ENCODE data around the gene POMP. TPM values are rescaled to one million over a fixed set of nuclear protein-coding genes. Genes with fewer than 3 reads are reported as not detected.
A peak's percentile ranks its signal among the peaks of the same experiment; 100 is the strongest.

POMP gene, protein sequence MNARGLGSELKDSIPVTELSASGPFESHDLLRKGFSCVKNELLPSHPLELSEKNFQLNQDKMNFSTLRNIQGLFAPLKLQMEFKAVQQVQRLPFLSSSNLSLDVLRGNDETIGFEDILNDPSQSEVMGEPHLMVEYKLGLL
- 73.6 TPM for total RNA-seq (ENCODE audit: unreplicated experiment)
- long read RNA-seq, transcript POMP-201 (6 exons, 1,330 nt) = major isoform, 149 of 163 reads
- long read RNA-seq, partial matches to known transcripts = 11 of 163 reads
- long read RNA-seq, other reads (novel, unspliced or antisense) = 3 of 163 reads

DNA sequence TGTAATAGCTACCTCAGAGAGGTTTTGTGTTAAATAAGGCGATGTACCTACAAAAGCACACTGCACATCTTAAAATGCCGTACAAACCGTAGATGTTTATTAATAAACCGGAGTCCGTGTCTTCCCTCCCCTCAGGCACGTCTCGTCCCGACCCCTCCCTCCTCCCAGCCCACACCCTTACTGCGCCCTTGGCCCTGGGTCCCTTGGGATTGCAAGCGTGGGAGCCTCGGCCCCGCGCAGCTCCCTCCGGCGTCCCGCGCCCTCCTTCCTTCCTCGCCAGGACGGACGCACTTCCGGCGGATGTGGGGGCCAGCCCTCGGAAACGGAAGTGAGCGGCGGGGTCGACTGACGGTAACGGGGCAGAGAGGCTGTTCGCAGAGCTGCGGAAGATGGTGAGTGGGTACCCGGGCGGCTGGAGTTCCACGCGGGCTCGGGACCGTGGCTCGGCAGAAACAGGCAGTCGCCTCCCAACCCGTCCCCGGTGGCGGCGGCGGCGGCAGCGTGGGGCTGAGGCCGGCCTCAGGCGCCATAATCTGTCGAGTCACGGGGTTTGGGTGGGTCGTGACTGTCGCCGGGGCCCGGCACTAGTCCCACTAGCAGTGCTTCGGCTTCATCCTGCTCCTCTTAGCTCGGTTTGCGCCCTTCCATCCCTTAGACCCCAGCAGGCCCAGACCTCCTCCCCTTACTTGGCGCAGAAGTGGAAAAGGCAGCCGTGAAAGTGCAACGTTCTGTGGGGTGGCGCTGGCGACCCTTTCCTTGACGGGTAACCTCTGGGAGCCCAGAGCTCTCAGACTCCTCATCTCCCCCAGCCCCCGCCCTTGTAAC lies at the start of gene POMP:
Gene POMP, plus strand, starts transcription at position 335 of the 825 bp plus-strand sequence. Its CDS starts 55 bp downstream, at position 390.
- H3K9me3 Mint-ChIP-seq (ENCODE audit: unreplicated experiment) = peaks cover 1% of the 10 kb centered on the region
- peaks cover 22% of the 10 kb centered on the region for H3K4me1 Mint-ChIP-seq (ENCODE audit: low read depth, unreplicated experiment)
- H3K36me3 Mint-ChIP-seq (ENCODE audit: unreplicated experiment) = no peaks in the 10 kb centered on the region
- H3K27me3 Mint-ChIP-seq (ENCODE audit: unreplicated experiment) = peaks cover 3% of the 10 kb centered on the region
- TF ChIP-seq, protein P1, sequence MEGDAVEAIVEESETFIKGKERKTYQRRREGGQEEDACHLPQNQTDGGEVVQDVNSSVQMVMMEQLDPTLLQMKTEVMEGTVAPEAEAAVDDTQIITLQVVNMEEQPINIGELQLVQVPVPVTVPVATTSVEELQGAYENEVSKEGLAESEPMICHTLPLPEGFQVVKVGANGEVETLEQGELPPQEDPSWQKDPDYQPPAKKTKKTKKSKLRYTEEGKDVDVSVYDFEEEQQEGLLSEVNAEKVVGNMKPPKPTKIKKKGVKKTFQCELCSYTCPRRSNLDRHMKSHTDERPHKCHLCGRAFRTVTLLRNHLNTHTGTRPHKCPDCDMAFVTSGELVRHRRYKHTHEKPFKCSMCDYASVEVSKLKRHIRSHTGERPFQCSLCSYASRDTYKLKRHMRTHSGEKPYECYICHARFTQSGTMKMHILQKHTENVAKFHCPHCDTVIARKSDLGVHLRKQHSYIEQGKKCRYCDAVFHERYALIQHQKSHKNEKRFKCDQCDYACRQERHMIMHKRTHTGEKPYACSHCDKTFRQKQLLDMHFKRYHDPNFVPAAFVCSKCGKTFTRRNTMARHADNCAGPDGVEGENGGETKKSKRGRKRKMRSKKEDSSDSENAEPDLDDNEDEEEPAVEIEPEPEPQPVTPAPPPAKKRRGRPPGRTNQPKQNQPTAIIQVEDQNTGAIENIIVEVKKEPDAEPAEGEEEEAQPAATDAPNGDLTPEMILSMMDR (IDR thresholded peaks at IDR 0.05; ENCODE audit: partially characterized antibody, unreplicated experiment) = no peak
- peak; percentile 94 for DNase-seq
- H3K4me3 Mint-ChIP-seq (ENCODE audit: unreplicated experiment) = peak within 1 kb of the TSS; percentile 82
- peak within 1 kb of the TSS; percentile 92 for H3K27ac Mint-ChIP-seq (ENCODE audit: unreplicated experiment)

DNA sequence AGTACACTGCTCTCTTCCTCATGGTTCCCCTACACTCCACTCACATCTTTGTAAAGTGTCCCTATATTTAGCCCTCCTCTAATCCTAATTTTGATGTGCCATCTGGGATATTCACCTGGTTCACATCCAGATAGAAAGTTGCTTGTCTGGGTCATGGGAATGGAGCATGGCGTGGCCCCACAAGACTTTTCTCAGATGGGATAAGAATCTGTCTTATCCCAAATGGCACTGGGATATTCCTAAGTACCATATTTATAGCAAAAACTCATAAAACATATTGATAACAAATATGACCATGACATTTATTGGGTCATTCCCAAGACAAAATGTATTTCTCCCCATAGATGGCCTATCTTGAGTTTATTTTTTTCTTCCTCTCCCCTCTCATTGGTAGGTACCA lies 49.5 kb upstream of the POMP start:
- Mint-ChIP-seq H3K4me3 (ENCODE audit: unreplicated experiment) (no peak overlapping the region), H3K4me1 (ENCODE audit: low read depth, unreplicated experiment) (peaks cover 9% of the 10 kb centered on the region), H3K36me3 (ENCODE audit: unreplicated experiment) (no peaks in the 10 kb centered on the region), H3K9me3 (ENCODE audit: unreplicated experiment) (no peaks in the 10 kb centered on the region), H3K27ac (ENCODE audit: unreplicated experiment) (no peak overlapping the region), H3K27me3 (ENCODE audit: unreplicated experiment) (peaks cover 3% of the 10 kb centered on the region)
- TF ChIP-seq, protein P1 (IDR thresholded peaks at IDR 0.05; ENCODE audit: partially characterized antibody, unreplicated experiment) = no peak
- no peak for DNase-seq

DNA sequence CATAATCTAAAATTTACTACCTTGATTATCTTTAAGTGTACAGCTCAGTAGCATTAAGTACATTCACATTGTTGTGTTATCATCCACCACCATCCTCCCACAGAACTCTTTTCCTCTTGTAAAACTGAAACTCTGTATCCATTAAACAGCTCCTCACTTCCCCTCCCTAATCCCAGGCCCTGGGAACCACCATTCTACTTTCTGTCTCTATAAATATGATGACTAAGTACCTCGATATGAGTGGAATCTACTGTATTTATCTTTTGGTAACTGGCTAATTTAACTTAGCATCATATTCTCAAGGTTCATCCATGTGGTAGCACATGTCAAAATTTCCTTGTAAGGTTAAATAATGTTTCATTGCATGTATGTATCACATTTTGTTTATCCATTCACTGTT lies 49.0 kb upstream of the POMP start:
- Mint-ChIP-seq H3K4me1 (ENCODE audit: low read depth, unreplicated experiment) (peaks cover 9% of the 10 kb centered on the region), H3K27ac (ENCODE audit: unreplicated experiment) (no peak overlapping the region), H3K27me3 (ENCODE audit: unreplicated experiment) (peaks cover 3% of the 10 kb centered on the region), H3K36me3 (ENCODE audit: unreplicated experiment) (no peaks in the 10 kb centered on the region), H3K9me3 (ENCODE audit: unreplicated experiment) (no peaks in the 10 kb centered on the region), H3K4me3 (ENCODE audit: unreplicated experiment) (no peak overlapping the region)
- TF ChIP-seq, protein P1 (IDR thresholded peaks at IDR 0.05; ENCODE audit: partially characterized antibody, unreplicated experiment) = no peak
- no peak for DNase-seq

DNA sequence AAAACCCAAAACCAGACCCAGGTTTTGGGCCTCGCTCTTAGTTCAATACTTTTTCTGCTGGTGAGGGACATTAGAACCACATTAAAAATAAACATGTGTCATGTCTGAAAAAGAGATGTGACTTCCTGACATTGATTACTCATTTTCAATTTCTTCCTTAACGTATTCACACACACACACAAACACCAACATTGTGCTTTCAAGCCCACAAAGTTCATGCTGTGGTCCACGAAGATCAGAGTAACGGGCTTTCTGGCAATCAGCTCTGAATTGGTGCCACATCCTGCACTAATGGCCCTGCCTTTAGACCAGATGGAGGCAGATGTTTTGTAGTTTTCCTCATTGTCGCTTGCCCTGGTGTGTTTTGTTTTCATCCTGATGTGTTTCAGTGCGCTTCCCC lies 47.9 kb upstream of the POMP start:
- H3K27ac Mint-ChIP-seq (ENCODE audit: unreplicated experiment) = no peak overlapping the region
- peaks cover 3% of the 10 kb centered on the region for H3K27me3 Mint-ChIP-seq (ENCODE audit: unreplicated experiment)
- H3K9me3 Mint-ChIP-seq (ENCODE audit: unreplicated experiment) = no peaks in the 10 kb centered on the region
- no peak overlapping the region for H3K4me3 Mint-ChIP-seq (ENCODE audit: unreplicated experiment)
- no peaks in the 10 kb centered on the region for H3K36me3 Mint-ChIP-seq (ENCODE audit: unreplicated experiment)
- TF ChIP-seq, protein P1 (IDR thresholded peaks at IDR 0.05; ENCODE audit: partially characterized antibody, unreplicated experiment) = no peak
- no peak for DNase-seq
- H3K4me1 Mint-ChIP-seq (ENCODE audit: low read depth, unreplicated experiment) = peaks cover 9% of the 10 kb centered on the region

Measured in glutamatergic neuron (in vitro differentiated cells).